GM21529 (cell line): ENCODE results near the gene FZR1.

Experiments
- ATAC-seq: cut with Tn5 transposase; IDR thresholded peaks from one replicate; pipeline ENCODE4 v1.9.1; 2021; ENCODE audit not compliant: unreplicated experiment

The FZR1 gene

GRCh38 chr19:3471954-3472655, 34.0 kb upstream of the FZR1 start:
- no peak for ATAC-seq

GRCh38 chr19:3474010-3474409, 32.1 kb upstream of the FZR1 start:
- no peak for ATAC-seq

DNA sequence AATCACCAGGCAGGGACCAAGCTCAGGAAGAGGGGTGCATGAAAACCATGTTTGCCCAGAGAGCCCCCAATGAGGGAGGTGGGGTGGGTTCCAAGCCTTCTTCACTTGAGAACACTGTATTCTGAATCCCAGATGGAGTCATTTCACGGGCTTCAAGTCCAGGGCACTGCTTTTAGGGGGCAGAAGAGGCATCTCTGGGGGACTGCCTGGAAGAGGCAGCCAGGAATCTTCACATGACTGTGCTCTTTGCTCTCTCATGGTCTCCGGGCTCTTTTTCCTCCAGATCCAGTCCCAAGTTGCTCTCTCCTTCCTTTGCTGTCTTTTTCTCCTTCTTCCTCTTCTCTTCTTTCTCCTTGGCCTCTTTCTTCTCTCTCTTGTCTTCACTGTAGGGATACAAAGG, 31.5 kb upstream of the FZR1 start:
- ATAC-seq = no peak

- no peak for ATAC-seq
These were observed 30.7 kb upstream of the FZR1 start for GRCh38 chr19:3475449-3475848.

DNA sequence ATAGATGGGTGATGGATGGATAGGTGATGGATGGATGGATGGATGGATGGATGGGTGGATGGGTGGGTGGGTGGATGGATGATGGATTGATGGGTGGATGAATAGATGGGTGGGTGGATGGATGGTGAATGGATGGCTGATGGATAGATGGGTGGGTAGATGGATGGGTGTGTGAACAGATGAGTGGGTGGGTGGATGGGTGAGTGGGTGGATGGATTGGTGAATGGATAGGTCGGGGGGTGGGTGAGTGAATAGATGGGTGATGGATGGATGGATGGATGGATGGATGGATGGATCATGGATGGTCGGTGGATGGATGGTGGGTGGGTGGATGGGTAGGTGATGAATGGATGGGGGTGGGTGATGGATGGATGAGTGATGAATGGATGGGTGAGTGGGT, 29.3 kb upstream of the FZR1 start:
- ATAC-seq = no peak

DNA sequence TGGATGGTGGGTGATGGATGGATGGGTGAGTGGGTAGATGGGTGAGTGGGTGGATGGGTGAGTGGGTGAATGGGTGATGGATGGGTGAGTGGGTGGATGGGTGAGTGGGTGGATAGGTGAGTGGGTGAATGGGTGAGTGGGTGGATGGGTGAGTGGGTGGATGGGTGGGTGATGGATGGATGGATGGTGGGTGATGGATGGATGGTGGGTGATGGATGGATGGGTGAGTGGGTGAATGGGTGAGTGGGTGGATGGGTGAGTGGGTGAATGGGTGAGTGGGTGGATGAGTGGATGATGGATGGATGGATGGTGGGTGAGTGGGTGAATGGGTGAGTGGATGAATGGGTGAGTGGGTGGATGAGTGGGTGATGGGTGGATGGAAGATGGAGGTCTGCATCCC, 28.6 kb upstream of the FZR1 start:
- no peak for ATAC-seq

DNA sequence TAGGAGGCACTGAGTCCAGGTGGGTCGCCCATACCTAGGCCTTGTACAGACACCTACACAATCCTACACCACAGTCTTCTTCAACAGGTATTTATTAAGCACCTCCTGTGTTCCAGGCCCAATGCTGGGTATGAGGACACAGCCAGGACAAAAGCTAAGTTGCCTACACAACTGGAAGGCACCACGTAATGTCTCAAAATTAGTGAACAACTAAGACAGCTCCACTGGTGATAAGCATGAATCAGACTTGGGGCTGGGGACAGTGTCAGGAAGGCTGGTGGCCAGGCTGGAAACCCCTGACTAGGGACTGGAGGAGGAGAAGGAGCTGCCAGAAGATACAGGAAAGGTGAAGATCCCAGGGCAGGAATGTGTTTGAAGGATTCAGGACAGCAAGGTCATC, 28.2 kb upstream of the FZR1 start:
- ATAC-seq = no peak

DNA sequence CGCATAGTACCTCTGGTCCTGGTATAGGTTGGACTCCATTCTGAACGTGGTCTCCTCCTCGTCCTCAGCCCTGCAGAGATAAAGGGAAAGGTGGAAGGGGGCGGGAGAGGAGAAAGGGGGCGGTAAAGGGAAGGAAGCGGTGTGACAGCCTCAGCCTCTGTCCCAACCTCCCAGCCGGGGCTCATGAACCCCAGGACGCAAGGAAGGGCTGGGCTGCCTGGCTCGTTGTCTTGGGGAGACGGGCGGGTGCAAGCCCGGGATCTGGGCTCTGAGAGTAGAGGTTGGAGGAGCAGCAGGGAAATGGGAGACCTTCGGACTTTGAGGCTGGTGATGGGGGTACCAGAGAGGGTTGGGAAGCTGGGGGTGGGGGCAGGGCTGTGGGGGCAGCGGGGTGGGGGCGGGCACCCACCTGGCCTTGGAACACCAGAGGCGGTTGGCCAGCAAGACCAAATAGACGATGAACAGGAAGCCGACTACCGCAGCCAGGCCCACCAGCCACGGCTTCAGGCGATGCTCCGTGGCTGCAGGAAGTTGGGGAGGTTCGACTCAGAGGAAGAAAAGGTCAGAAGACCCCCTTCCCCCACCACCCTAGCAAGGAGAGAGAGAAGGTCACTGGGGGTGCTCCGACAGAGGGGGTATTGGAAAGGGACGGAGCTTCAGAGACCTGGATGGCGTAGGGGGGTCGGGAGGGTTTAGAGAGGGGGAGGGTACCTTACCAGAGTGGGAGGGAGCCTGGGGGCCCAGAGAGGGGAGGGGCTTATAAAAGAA, 27.5 kb upstream of the FZR1 start:
- no peak for ATAC-seq

- ATAC-seq = no peak
These were observed 26.8 kb upstream of the FZR1 start for GRCh38 chr19:3479177-3479833.

- ATAC-seq = no peak
These were observed 26.3 kb upstream of the FZR1 start for GRCh38 chr19:3479834-3480215.

GRCh38 chr19:3480383-3481091, 25.6 kb upstream of the FZR1 start, which contains the start of gene SMIM24:
Gene SMIM24, minus strand, starts transcription at chr19:3480525. Its CDS starts 62 bp downstream, at chr19:3480463.
- ATAC-seq = no peak

GRCh38 chr19:3481241-3482090, 24.6 kb upstream of the FZR1 start:
- no peak for ATAC-seq

GRCh38 chr19:3482507-3483225, 23.4 kb upstream of the FZR1 start:
- ATAC-seq = no peak

GRCh38 chr19:3483226-3483628, 22.9 kb upstream of the FZR1 start, which contains the start of gene SMIM44:
Gene SMIM44, minus strand, starts transcription at chr19:3483441. Its CDS starts 38 bp downstream, at chr19:3483403.
- no peak for ATAC-seq

DNA sequence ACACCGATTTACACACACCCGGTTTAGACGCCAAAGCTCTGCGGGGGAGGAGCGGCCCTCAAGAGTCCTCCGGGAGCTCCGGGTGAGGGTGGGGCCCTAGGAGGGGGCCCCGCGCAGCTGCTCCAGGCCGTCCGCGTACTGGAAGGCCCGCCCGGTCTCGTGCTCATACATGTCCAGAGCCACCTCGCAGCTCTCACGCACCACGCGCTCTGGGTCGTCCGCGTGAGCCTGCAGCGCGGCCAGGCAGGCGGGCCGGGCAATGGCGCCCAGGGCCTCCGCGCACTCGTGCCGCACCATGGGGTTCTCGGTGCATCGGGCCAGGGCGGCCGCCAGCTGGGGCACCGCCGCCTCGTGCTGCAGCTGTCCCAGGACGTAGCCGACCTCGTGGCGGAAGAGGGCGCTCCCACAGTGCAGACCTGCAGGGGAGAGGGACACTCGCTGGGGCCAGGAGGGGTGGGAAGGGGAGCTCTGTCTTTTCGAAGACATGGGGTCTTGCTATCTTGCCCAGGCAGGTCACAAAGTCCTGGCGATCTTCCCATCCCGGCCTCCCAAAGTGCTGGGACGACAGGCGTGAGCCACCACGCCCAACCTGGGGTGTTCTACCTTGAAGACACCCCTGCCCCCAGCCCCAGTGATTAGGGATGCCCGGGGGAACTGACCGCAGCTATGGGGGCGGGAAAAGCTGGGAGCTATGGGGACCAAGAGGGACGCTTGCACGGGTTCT, 14.6 kb upstream of the FZR1 start:
- no peak for ATAC-seq

GRCh38 chr19:3492131-3492839, 13.8 kb upstream of the FZR1 start:
- no peak for ATAC-seq

DNA sequence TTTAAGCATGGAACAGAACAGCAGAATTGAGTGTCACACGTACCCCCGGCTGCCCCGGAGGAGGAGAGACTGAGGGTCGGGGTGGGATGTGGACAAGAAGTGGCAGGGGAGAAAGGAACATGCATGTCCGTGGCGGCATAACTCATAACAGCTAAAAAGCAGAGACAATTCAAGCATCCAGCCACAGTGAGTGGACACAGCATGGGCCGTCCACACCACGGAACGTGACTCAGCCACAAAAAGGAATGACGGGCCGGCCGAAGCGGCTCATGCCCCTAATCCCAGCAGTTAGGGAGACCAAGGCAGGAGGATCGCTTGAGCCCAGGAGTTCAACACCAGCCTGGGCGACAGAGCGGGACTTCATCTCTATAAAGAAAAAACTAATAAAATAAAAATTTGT, 13.2 kb upstream of the FZR1 start:
- no peak for ATAC-seq

- no peak for ATAC-seq
These were observed 12.5 kb upstream of the FZR1 start for GRCh38 chr19:3493651-3494050.
